Endodermal cell (in vitro differentiated cells): ENCODE results near the gene DNAJB11. TPM values are rescaled to one million over a fixed set of nuclear protein-coding genes. Genes with fewer than 3 reads are reported as not detected.

ENCODE experiments used
- DNase-seq: peaks from one replicate; pipeline ENCODE4 v3.0.0-alpha.2; 2017
- H3K27ac ChIP-seq: 2 replicates; pipeline ENCODE4 v1.5.1; 2013; ENCODE audit warnings: mild to moderate bottlenecking, low read depth, low read length, moderate library complexity
- H3K27me3 ChIP-seq: 2 replicates; pipeline ENCODE4 v1.6.1; 2013; ENCODE audit warnings: mild to moderate bottlenecking, low read length, moderate library complexity; ENCODE audit not compliant: insufficient read depth, control insufficient read depth, poor library complexity, severe bottlenecking
- H3K36me3 ChIP-seq: 2 replicates; pipeline ENCODE4 v1.7.0; 2013; ENCODE audit warnings: mild to moderate bottlenecking, low read length, moderate library complexity; ENCODE audit not compliant: control insufficient read depth, insufficient read depth
- H3K4me1 ChIP-seq: one replicate; pipeline ENCODE4 v1.7.0; 2013; ENCODE audit warnings: low read length; ENCODE audit not compliant: control insufficient read depth, insufficient read depth
- H3K4me3 ChIP-seq: 2 replicates; pipeline ENCODE4 v1.5.1; 2013; ENCODE audit warnings: mild to moderate bottlenecking, low read length, moderate library complexity
- H3K9ac ChIP-seq: 2 replicates; pipeline ENCODE4 v1.6.1; 2013; ENCODE audit warnings: mild to moderate bottlenecking, low read length, moderate library complexity; ENCODE audit not compliant: poor library complexity, severe bottlenecking; ENCODE audit errors: extremely low read depth
- H3K9me3 ChIP-seq: 2 replicates; pipeline ENCODE4 v1.6.1; 2013; ENCODE audit warnings: mild to moderate bottlenecking, low read length, moderate library complexity; ENCODE audit not compliant: control insufficient read depth
- H3K27ac Mint-ChIP-seq: 2 replicates; pipeline ENCODE4 v1.8.0; 2020; ENCODE audit warnings: mixed read lengths
- H3K27me3 Mint-ChIP-seq: 2 replicates; pipeline ENCODE4 v1.8.0; 2021; ENCODE audit warnings: mild to moderate bottlenecking, mixed read lengths; ENCODE audit not compliant: insufficient read depth
- H3K36me3 Mint-ChIP-seq: 2 replicates; pipeline ENCODE4 v1.8.0; 2020; ENCODE audit warnings: low read depth, mixed read lengths
- H3K4me1 Mint-ChIP-seq: 2 replicates; pipeline ENCODE4 v1.8.0; 2020; ENCODE audit warnings: mixed read lengths
- H3K4me3 Mint-ChIP-seq: 2 replicates; pipeline ENCODE4 v1.8.0; 2020; ENCODE audit warnings: mild to moderate bottlenecking, moderate library complexity, mixed read lengths
- H3K9me3 Mint-ChIP-seq: 2 replicates; pipeline ENCODE4 v1.8.0; 2020; ENCODE audit warnings: mild to moderate bottlenecking, mixed read lengths
- CTCF ChIP-seq: fragments of 200-600 bp; sonication (generic); conservative IDR thresholded peaks from 2 replicates; pipeline ENCODE4 v1.5.0; 2021; ENCODE audit warnings: antibody characterized with exemption, mild to moderate bottlenecking
- WGBS, 2 experiments: methylation state at CpG; one replicate each; pipeline versions ENCODE4 v1.1.5 to v1.1.7; 2013; ENCODE audit warnings: missing lambda C conversion rate in 2 of 2, mixed read lengths in 1 of 2; ENCODE audit not compliant: insufficient coverage in 1 of 2, insufficient read length in 1 of 2; 5-methylcytosine and 5-hydroxymethylcytosine counted together
- total RNA-seq, 2 donors: library from RNA; stranded (reverse); fragmentation: NEBNext Ultra II Directional in 1 of 2; extraction: Animal tissue kit (Norgen Biotek cat#: 25700) in 1 of 2; gene quantifications; 2 replicates in 1 of 2; 3 replicates in 1 of 2; pipeline ENCODE4 v1.2.1, GENCODE V29; 2021

The DNAJB11 gene
- total RNA-seq, 2 donors from 2014 or later: 59.8 to 81.5 TPM

DNA sequence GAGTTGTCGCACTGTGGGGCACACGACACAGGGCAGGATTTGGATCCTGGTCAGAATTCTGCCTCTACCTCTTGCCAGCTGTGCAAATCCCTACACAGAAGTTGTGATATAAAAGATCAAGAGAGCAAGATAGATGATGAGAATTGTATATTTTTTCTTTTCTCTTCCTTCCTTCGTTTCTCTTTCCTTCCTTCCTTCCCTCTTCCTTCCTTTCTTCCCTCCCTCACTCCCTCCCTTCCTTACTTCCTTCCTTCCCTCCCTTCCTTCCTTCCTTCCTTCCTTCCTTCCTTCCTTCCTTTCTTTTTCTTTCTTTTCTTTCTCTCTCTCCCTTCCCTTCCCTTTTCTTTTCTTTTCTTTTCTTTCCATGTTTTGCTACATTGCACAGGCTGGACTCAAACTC is 30.4 kb downstream of the DNAJB11 start:
- no peaks in the 10 kb centered on the region for H3K27me3 ChIP-seq
- Mint-ChIP-seq H3K27ac (no peak overlapping the region), H3K27me3 (peaks cover 5% of the 10 kb centered on the region), H3K36me3 (no peaks in the 10 kb centered on the region), H3K4me3 (no peak overlapping the region), H3K9me3 (no peaks in the 10 kb centered on the region), H3K4me1 (peaks cover 11% of the 10 kb centered on the region)
- H3K27ac ChIP-seq: no peak overlapping the region
- H3K9me3 ChIP-seq: no peaks in the 10 kb centered on the region
- H3K4me1 ChIP-seq: peaks cover 2% of the 10 kb centered on the region
- no peaks in the 10 kb centered on the region for H3K36me3 ChIP-seq
- TF ChIP-seq CTCF: no peak
- 89 to 100% methylated on average over 2 to 3 of the region's 3 CpGs for WGBS, 2 experiments
- H3K4me3 ChIP-seq: no peak overlapping the region
- H3K9ac ChIP-seq: no peak overlapping the region
- DNase-seq: no peak

DNA sequence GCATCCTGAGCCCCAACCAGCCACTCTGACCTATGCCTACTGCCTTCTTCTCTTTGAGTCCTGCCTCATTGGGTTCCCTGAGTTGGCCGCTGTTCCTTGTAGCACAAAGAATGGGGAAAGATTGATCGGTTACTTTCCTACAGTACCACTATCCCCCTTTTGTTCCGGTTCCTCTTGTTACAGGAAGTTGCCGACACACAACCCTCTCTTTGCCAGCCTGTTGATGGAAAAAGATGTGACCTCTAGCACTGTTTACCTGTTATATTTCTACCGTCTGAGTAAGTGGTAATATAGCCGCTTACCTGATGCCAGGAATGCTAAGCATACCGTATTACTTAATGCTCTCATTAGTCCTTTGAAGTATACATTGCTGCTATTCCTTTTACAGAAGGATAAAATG is 32.6 kb downstream of the DNAJB11 start:
- peaks cover 2% of the 10 kb centered on the region for H3K4me1 ChIP-seq
- Mint-ChIP-seq H3K9me3 (no peaks in the 10 kb centered on the region), H3K4me3 (no peak overlapping the region), H3K27ac (no peak overlapping the region), H3K27me3 (peaks cover 5% of the 10 kb centered on the region), H3K36me3 (no peaks in the 10 kb centered on the region), H3K4me1 (peaks cover 11% of the 10 kb centered on the region)
- TF ChIP-seq CTCF: no peak
- WGBS, 2 experiments: 93 to 94% methylated on average over 6 to 7 of the region's 7 CpGs
- no peak for DNase-seq
- H3K27ac ChIP-seq: no peak overlapping the region
- H3K36me3 ChIP-seq: no peaks in the 10 kb centered on the region
- H3K4me3 ChIP-seq: no peak overlapping the region
- H3K9me3 ChIP-seq: no peaks in the 10 kb centered on the region
- no peaks in the 10 kb centered on the region for H3K27me3 ChIP-seq
- no peak overlapping the region for H3K9ac ChIP-seq

GRCh38 chr3:186605078-186605477 is 34.6 kb downstream of the DNAJB11 start:
- no peak overlapping the region for H3K9ac ChIP-seq
- peaks cover 4% of the 10 kb centered on the region for H3K27me3 Mint-ChIP-seq
- H3K9me3 ChIP-seq: no peaks in the 10 kb centered on the region
- H3K4me3 ChIP-seq: no peak overlapping the region
- H3K4me1 ChIP-seq: peaks cover 2% of the 10 kb centered on the region
- no peaks in the 10 kb centered on the region for H3K9me3 Mint-ChIP-seq
- H3K27ac Mint-ChIP-seq: no peak overlapping the region
- no peak for DNase-seq
- no peak overlapping the region for H3K27ac ChIP-seq
- H3K4me3 Mint-ChIP-seq: no peak overlapping the region
- no peak for TF ChIP-seq CTCF
- no peaks in the 10 kb centered on the region for H3K27me3 ChIP-seq
- peaks cover 11% of the 10 kb centered on the region for H3K4me1 Mint-ChIP-seq
- no peaks in the 10 kb centered on the region for H3K36me3 Mint-ChIP-seq
- H3K36me3 ChIP-seq: no peaks in the 10 kb centered on the region
